IMR-90 (cell line): ENCODE measurements around the gene SMU1. TPM values are rescaled to one million over a fixed set of nuclear protein-coding genes. Genes with fewer than 3 reads are reported as not detected.

Experiments used
- ATAC-seq: fragments of 200-7000 bp; cut with Tn5 transposase; 2 replicates; pipeline ENCODE4 v1.9.1; 2020; ENCODE audit warnings: low read depth, mild to moderate bottlenecking, moderate library complexity
- BruUV-seq: library from RNA; stranded (reverse); fragments of 400-500 nt; replicated peaks from 2 replicates; lab custom pipeline; 2021; lab: Mats Ljungman, UMichigan
- CTCF ChIA-PET: fragments of 300-600 bp; formaldehyde crosslinking; extraction: SDS; loops from one replicate; lab custom pipeline; 2021; ENCODE audit warnings: antibody characterized with exemption; lab: Yijun Ruan, JAX
- POLR2A ChIA-PET: fragments of 300-600 bp; sonication (Branson Sonifier 250); formaldehyde crosslinking; loops from one replicate; lab custom pipeline; 2022; ENCODE audit warnings: antibody characterized with exemption; ENCODE audit not compliant: unreplicated experiment; lab: Charles Lee
- DNase-seq: peaks from one replicate; pipeline ENCODE4 v3.0.0; 2013
- H2AFZ ChIP-seq: replicated peaks from 2 replicates; pipeline ENCODE3; 2013; ENCODE audit warnings: low read length, mild to moderate bottlenecking; ENCODE audit not compliant: poor library complexity
- H2AK5ac ChIP-seq: 2 replicates; pipeline ENCODE4 v1.6.1; 2013; ENCODE audit warnings: low read depth, low read length, inconsistent platforms
- H2AK9ac ChIP-seq: replicated peaks from 2 replicates; pipeline ENCODE3; 2013; ENCODE audit warnings: mild to moderate bottlenecking, low read depth, low read length, moderate library complexity; ENCODE audit not compliant: poor library complexity
- H2BK120ac ChIP-seq: 2 replicates; pipeline ENCODE4 v1.6.1; 2013; ENCODE audit warnings: low read depth, low read length, inconsistent platforms
- H2BK15ac ChIP-seq: 3 replicates; pipeline ENCODE4 v1.6.1; 2013; ENCODE audit warnings: low read depth, low read length, inconsistent platforms
- H2BK20ac ChIP-seq: 2 replicates; pipeline ENCODE4 v1.6.1; 2013; ENCODE audit warnings: low read depth, mild to moderate bottlenecking, inconsistent platforms, low read length, moderate library complexity
- H2BK5ac ChIP-seq: 2 replicates; pipeline ENCODE4 v1.6.1; 2013; ENCODE audit warnings: mild to moderate bottlenecking, low read depth, low read length, inconsistent platforms; ENCODE audit not compliant: poor library complexity, severe bottlenecking
- H3K14ac ChIP-seq: replicated peaks from 2 replicates; pipeline ENCODE4 v1.6.1; 2013; ENCODE audit warnings: low read depth, low read length, inconsistent platforms
- H3K18ac ChIP-seq: 2 replicates; pipeline ENCODE4 v1.6.1; 2013; ENCODE audit warnings: low read depth, low read length, control low read depth
- H3K23ac ChIP-seq: 2 replicates; pipeline ENCODE4 v1.6.1; 2013; ENCODE audit warnings: low read depth, low read length, inconsistent platforms
- H3K27ac ChIP-seq: 2 replicates; pipeline ENCODE4 v1.5.1; 2013; ENCODE audit warnings: mild to moderate bottlenecking, control low read depth, low read length; ENCODE audit not compliant: insufficient read depth
- H3K27me3 ChIP-seq: 2 replicates; pipeline ENCODE4 v1.6.1; 2013; ENCODE audit warnings: low read length; ENCODE audit not compliant: control insufficient read depth, insufficient read depth
- H3K36me3 ChIP-seq: 2 replicates; pipeline ENCODE4 v1.6.1; 2013; ENCODE audit warnings: low read length, mixed read lengths; ENCODE audit not compliant: control insufficient read depth, insufficient read depth
- H3K4ac ChIP-seq: 2 replicates; pipeline ENCODE4 v1.6.1; 2013; ENCODE audit warnings: low read depth, low read length, inconsistent platforms
- H3K4me1 ChIP-seq: 2 replicates; pipeline ENCODE4 v1.6.1; 2013; ENCODE audit warnings: low read length, mixed read lengths; ENCODE audit not compliant: control insufficient read depth, insufficient read depth
- H3K4me2 ChIP-seq: 2 replicates; pipeline ENCODE4 v1.6.1; 2013; ENCODE audit warnings: low read depth, mild to moderate bottlenecking, control low read depth, low read length, moderate library complexity
- H3K4me3 ChIP-seq: 2 replicates; pipeline ENCODE4 v1.5.1; 2013; ENCODE audit warnings: low read depth, mild to moderate bottlenecking, control low read depth, low read length, moderate library complexity; ENCODE audit not compliant: insufficient read depth
- H3K56ac ChIP-seq: 2 replicates; pipeline ENCODE4 v1.6.1; 2013; ENCODE audit warnings: low read length, inconsistent platforms; ENCODE audit not compliant: insufficient read depth; ENCODE audit errors: extremely low read depth
- H3K79me1 ChIP-seq, 2 experiments: 2 replicates each; pipeline ENCODE4 v1.6.1; 2013; ENCODE audit warnings: low read length in 2 of 2, inconsistent platforms in 1 of 2, low read depth in 1 of 2
- H3K9ac ChIP-seq: 2 replicates; pipeline ENCODE4 v1.6.1; 2013; ENCODE audit warnings: low read depth, low read length, control low read depth
- H3K9me1 ChIP-seq: 2 replicates; pipeline ENCODE4 v1.6.1; 2013; ENCODE audit warnings: low read length, inconsistent platforms; ENCODE audit not compliant: insufficient read depth
- H3K9me3 ChIP-seq: 2 replicates; pipeline ENCODE4 v1.6.1; 2013; ENCODE audit warnings: low read length; ENCODE audit not compliant: control insufficient read depth, insufficient read depth
- H4K20me1 ChIP-seq: 2 replicates; pipeline ENCODE4 v1.6.1; 2013; ENCODE audit warnings: low read length, inconsistent platforms; ENCODE audit not compliant: insufficient read depth
- H4K5ac ChIP-seq: 2 replicates; pipeline ENCODE4 v1.6.1; 2013; ENCODE audit warnings: mild to moderate bottlenecking, low read depth, low read length, control low read depth
- H4K8ac ChIP-seq, 2 experiments: 2 replicates each; pipeline ENCODE4 v1.6.1; 2013; ENCODE audit warnings: low read depth in 2 of 2, low read length in 2 of 2, control low read depth in 1 of 2, inconsistent platforms in 1 of 2
- H4K91ac ChIP-seq: 2 replicates; pipeline ENCODE4 v1.6.1; 2013; ENCODE audit warnings: low read depth, low read length, inconsistent platforms; ENCODE audit not compliant: insufficient read depth
- CHD1 ChIP-seq: IDR thresholded peaks from 2 replicates; pipeline ENCODE4 v1.6.1; 2012; ENCODE audit warnings: low read depth, low read length, improper control_type of control experiment
- MAFK ChIP-seq: IDR thresholded peaks from 2 replicates; pipeline ENCODE4 v1.6.1; 2012; ENCODE audit warnings: low read depth, low read length, improper control_type of control experiment
- RCOR1 ChIP-seq: IDR thresholded peaks from 2 replicates; pipeline ENCODE4 v1.6.1; 2012; ENCODE audit warnings: mild to moderate bottlenecking, low read length, improper control_type of control experiment; ENCODE audit not compliant: insufficient replicate concordance
- RFX5 ChIP-seq: IDR thresholded peaks from 2 replicates; pipeline ENCODE4 v1.8.0; 2012; ENCODE audit warnings: low read depth, mild to moderate bottlenecking, low read length, moderate library complexity
- WGBS, 2 experiments: methylation state at CpG; one replicate each; pipeline versions ENCODE4 v1.1.5 to v1.1.7; 2013; ENCODE audit warnings: missing lambda C conversion rate in 2 of 2; ENCODE audit not compliant: insufficient read length in 1 of 2; ENCODE audit errors: extremely low coverage in 2 of 2; 5-methylcytosine and 5-hydroxymethylcytosine counted together
- dilution Hi-C: fragments of 300-500 bp; cut with HindIII; formaldehyde crosslinking; loops from one replicate; pipeline ENCODE4 v1.14.3; 2018; ENCODE audit warnings: low sequenced_read_pairs; ENCODE audit not compliant: unreplicated experiment
- in situ Hi-C: fragments of 300-500 bp; cut with MboI; formaldehyde crosslinking; loops from 3 replicates; pipeline ENCODE4 v1.14.3; 2019; ENCODE audit warnings: low sequenced_read_pairs, inconsistent platforms, mixed read lengths
- intact Hi-C: fragments of 100-400 bp; cut with micrococcal nuclease; formaldehyde crosslinking; loops from 2 replicates; pipeline ENCODE4 v1.10.0; 2022
- polyA plus RNA-seq, 3 experiments: library from polyadenylated mRNA; depleted of rRNA; stranded (reverse); fragments of >200 nt; gene quantifications; 2 replicates each; pipeline ENCODE4 v1.2.3, GENCODE V29; 2012; ENCODE audit warnings: low replicate concordance in 1 of 3
- total RNA-seq: library from RNA; depleted of rRNA; stranded (reverse); fragments of >200 nt; gene quantifications from 2 replicates; pipeline ENCODE4 v1.2.3, GENCODE V29; 2012

The SMU1 gene
- total and polyA plus RNA-seq, 2 of the 4 experiments (the other 2 are of a cell fraction) = 11.1 to 36.0 TPM

- Histone ChIP-seq H3K79me1 (peaks cover 25 to 56% of the 10 kb centered on the region in 2 experiments), H3K9me3 (no peaks in the 10 kb centered on the region), H2BK120ac (no peak overlapping the region), H3K4me2 (no peak overlapping the region), H2BK5ac (no peak overlapping the region), H2BK15ac (no peak overlapping the region), H3K4me1 (peaks cover 6% of the 10 kb centered on the region), H3K27ac (no peak overlapping the region), H4K20me1 (no peaks in the 10 kb centered on the region; the same call in 1 of the 2 replicates), H2AK5ac (no peak overlapping the region; the same call in 1 of the 2 replicates), H3K14ac (no peak overlapping the region), H3K9me1 (peaks cover 25% of the 10 kb centered on the region), H4K8ac (no peak overlapping the region), H4K5ac (no peak overlapping the region), H3K4ac (peak overlapping the region; percentile 33; the same call in 1 of the 2 replicates), H2AFZ (no peak overlapping the region), H2AK9ac (no peak overlapping the region), H2BK20ac (no peak overlapping the region), H3K36me3 (peaks cover 26% of the 10 kb centered on the region), H3K4me3 (no peak overlapping the region), H3K56ac (no peak overlapping the region), H3K18ac (no peak overlapping the region), H4K91ac (no peak overlapping the region), H3K27me3 (no peaks in the 10 kb centered on the region), H3K9ac (no peak overlapping the region), H3K23ac (no peak overlapping the region)
- BruUV-seq = no TSS peak
- ChIA-PET CTCF (no interaction called here), POLR2A (no interaction called here)
- intact Hi-C loops = no loop called here
- dilution Hi-C loops = no loop called here
- in situ Hi-C loops = no loop called here
- ATAC-seq (no peak), DNase-seq (no peak)
- no CpG with 5 or more reads among the region's 4 CpGs for WGBS, 2 experiments
- TF ChIP-seq CHD1 = no peak
- no peak for TF ChIP-seq MAFK
- no peak for TF ChIP-seq RCOR1
- TF ChIP-seq RFX5 = no peak
Observed at GRCh38 chr9:33112094-33112493, 35.6 kb upstream of the SMU1 start.
